ENCODE measurements around the gene GSK3B. TPM values are rescaled to one million over a fixed set of nuclear protein-coding genes. Genes with fewer than 3 reads are reported as not detected.

GSK3B gene
- total RNA-seq, 1 experiment from 2014 or later = 56.6 TPM

DNA sequence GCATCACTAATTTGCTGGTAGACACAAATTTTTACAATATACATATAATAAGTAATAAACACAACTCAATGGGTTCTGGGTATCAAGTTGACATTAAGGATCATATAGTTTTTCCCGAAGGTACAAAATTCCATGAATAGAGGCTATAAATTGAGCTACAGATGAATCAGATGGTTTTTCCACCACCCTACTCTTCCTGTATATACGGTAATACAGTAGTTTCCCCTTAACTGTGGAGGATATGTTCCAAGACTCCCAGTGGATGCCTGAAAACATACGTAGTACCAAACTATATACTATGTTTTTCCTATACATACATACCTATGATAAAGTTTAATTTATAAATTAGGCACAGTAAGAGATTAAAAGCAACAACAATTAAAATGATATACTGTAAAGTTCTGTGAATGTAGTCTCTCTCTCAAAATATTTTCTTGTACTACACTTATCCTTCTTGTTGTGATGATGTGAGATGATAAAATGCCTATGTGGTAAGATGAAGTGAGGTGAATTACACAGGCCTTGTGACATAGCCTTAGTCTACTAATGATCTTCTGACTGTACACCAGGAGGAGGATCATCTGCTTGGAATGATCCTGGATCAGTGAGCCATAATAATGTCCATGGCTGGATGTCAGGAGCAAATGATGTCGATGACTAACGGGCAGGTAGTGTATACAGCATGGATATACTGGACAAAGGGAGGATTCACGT lies 195.6 kb downstream of the GSK3B start:
- intact Hi-C loops (cut with micrococcal nuclease; ENCODE audit: unreplicated experiment) = no loop called here
- Histone ChIP-seq H3K4me1 (ENCODE audit: insufficient read depth, low read length, poor library complexity, severe bottlenecking) (no peaks in the 10 kb centered on the region), H3K9me3 (ENCODE audit: low read depth, low read length, poor library complexity, severe bottlenecking) (no peaks in the 10 kb centered on the region), H3K27ac (ENCODE audit: low read depth, low read length, poor library complexity, severe bottlenecking) (no peak overlapping the region), H3K27me3 (replicated peaks; ENCODE audit: insufficient read depth, low read depth, low read length, poor library complexity) (no peaks in the 10 kb centered on the region), H3K36me3 (ENCODE audit: insufficient read depth, low read length, poor library complexity, severe bottlenecking) (no peaks in the 10 kb centered on the region), H3K4me3 (ENCODE audit: low read depth, low read length, poor library complexity, severe bottlenecking) (no peak overlapping the region)
- CTCF ChIA-PET = no interaction called here
- POLR2A ChIA-PET (ENCODE audit: low non-redundant PET) = no interaction called here
- DNase-seq (ENCODE audit: low spot score) = no peak
- no TSS peak for BruUV-seq (replicated peaks)
- TF ChIP-seq EZH2 (IDR thresholded peaks at IDR 0.05; ENCODE audit: borderline replicate concordance, low read depth, low read length, poor library complexity, severe bottlenecking) = no peak
- TF ChIP-seq, protein P1, sequence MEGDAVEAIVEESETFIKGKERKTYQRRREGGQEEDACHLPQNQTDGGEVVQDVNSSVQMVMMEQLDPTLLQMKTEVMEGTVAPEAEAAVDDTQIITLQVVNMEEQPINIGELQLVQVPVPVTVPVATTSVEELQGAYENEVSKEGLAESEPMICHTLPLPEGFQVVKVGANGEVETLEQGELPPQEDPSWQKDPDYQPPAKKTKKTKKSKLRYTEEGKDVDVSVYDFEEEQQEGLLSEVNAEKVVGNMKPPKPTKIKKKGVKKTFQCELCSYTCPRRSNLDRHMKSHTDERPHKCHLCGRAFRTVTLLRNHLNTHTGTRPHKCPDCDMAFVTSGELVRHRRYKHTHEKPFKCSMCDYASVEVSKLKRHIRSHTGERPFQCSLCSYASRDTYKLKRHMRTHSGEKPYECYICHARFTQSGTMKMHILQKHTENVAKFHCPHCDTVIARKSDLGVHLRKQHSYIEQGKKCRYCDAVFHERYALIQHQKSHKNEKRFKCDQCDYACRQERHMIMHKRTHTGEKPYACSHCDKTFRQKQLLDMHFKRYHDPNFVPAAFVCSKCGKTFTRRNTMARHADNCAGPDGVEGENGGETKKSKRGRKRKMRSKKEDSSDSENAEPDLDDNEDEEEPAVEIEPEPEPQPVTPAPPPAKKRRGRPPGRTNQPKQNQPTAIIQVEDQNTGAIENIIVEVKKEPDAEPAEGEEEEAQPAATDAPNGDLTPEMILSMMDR (conservative IDR thresholded peaks at IDR 0.05; ENCODE audit: low read depth, low read length) = no peak

DNA sequence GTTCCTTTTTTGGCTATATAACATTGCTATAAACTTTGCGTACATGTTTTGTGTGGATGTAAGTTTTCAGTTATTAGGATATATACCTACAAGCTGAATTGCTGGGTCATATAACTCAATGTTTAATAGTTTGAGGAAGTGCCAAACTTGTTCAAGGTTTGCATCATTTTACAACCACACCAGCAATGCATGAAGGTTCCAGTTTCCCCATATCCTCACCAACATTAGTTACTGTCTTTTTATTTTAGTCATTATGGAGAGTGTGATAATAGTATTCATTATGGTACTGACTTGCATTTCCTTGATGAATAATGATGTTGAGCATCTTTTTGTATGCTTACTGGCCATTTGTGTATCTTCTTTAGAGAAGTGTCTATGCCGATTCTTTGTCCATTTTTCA lies 200.1 kb downstream of the GSK3B start:
- BruUV-seq (replicated peaks) = no TSS peak
- H3K4me1 ChIP-seq (ENCODE audit: insufficient read depth, low read length, poor library complexity, severe bottlenecking) = no peaks in the 10 kb centered on the region

DNA sequence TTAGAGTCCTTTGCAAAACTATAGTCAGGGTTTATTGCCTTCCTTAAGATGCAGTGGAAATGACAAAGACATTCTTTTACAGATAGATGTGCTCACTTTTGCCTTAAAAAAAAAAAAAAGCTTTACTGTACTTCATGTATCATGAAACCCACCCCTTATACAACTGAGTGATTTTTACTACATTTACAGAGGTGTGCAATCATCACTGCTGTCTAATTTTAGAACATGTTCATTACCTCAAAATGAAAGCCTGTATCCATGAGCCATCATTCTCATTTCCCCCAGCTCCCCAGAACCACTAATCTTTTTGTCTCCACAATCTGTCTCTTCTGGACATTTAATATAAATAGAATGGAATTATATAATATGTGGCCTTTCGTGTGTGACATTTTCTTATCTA lies 200.5 kb downstream of the GSK3B start:
- no peaks in the 10 kb centered on the region for H3K4me1 ChIP-seq (ENCODE audit: insufficient read depth, low read length, poor library complexity, severe bottlenecking)
- CTCF ChIA-PET = no interaction called here
- peaks cover 9% of the 10 kb centered on the region for H3K9me3 ChIP-seq (ENCODE audit: low read depth, low read length, poor library complexity, severe bottlenecking)
- intact Hi-C loops (cut with micrococcal nuclease; ENCODE audit: unreplicated experiment) = loop anchor here (2.0 to 5.0 kb wide), 5 partner anchors 199 to 664 kb away; partner anchors contain the start of gene GSK3B
- H3K27ac ChIP-seq (ENCODE audit: low read depth, low read length, poor library complexity, severe bottlenecking) = no peak overlapping the region
- no TSS peak for BruUV-seq (replicated peaks)
- no peak for DNase-seq (ENCODE audit: low spot score)
- TF ChIP-seq, protein P1 (conservative IDR thresholded peaks at IDR 0.05; ENCODE audit: low read depth, low read length) = no peak
- no peak for TF ChIP-seq EZH2 (IDR thresholded peaks at IDR 0.05; ENCODE audit: borderline replicate concordance, low read depth, low read length, poor library complexity, severe bottlenecking)
- peaks cover 3% of the 10 kb centered on the region for H3K36me3 ChIP-seq (ENCODE audit: insufficient read depth, low read length, poor library complexity, severe bottlenecking)
- no peak overlapping the region for H3K4me3 ChIP-seq (ENCODE audit: low read depth, low read length, poor library complexity, severe bottlenecking)
- no peaks in the 10 kb centered on the region for H3K27me3 ChIP-seq (replicated peaks; ENCODE audit: insufficient read depth, low read depth, low read length, poor library complexity)
- POLR2A ChIA-PET (ENCODE audit: low non-redundant PET) = no interaction called here

More for the DNA sequence above, 200.1 kb downstream of the GSK3B start:
- Histone ChIP-seq H3K4me3 (ENCODE audit: low read depth, low read length, poor library complexity, severe bottlenecking) (no peak overlapping the region), H3K9me3 (ENCODE audit: low read depth, low read length, poor library complexity, severe bottlenecking) (peaks cover 5% of the 10 kb centered on the region), H3K27ac (ENCODE audit: low read depth, low read length, poor library complexity, severe bottlenecking) (no peak overlapping the region), H3K27me3 (replicated peaks; ENCODE audit: insufficient read depth, low read depth, low read length, poor library complexity) (no peaks in the 10 kb centered on the region), H3K36me3 (ENCODE audit: insufficient read depth, low read length, poor library complexity, severe bottlenecking) (peaks cover under 1% of the 10 kb centered on the region)
- TF ChIP-seq, protein P1 (conservative IDR thresholded peaks at IDR 0.05; ENCODE audit: low read depth, low read length) = no peak
- no peak for TF ChIP-seq EZH2 (IDR thresholded peaks at IDR 0.05; ENCODE audit: borderline replicate concordance, low read depth, low read length, poor library complexity, severe bottlenecking)
- no peak for DNase-seq (ENCODE audit: low spot score)
- ChIA-PET CTCF (no interaction called here), POLR2A (ENCODE audit: low non-redundant PET) (no interaction called here)
- intact Hi-C loops (cut with micrococcal nuclease; ENCODE audit: unreplicated experiment) = loop anchor here (5.0 kb wide), 4 partner anchors 198 to 663 kb away; partner anchors contain the start of gene GSK3B
